ENCODE results near the gene CCNB1.

DNA sequence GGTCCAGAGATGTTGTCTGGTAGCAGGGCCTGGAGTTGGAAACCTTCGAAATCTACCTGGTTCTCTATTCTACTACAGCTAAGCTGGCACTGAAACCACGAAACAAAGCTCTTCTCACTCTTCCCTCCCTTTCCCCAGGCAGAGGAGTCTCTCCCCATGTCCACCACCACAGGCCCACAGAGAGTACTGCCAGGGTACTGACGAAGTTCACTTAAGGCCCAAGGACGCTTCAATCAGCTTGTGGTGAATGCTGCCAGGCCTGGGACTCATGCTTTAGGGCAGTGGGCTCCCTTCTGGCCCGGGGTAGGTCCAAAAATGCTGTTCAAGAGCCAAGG lies 17.3 kb upstream of the CCNB1 start:
- no peak for TF ChIP-seq POLR2AphosphoS5 (IDR thresholded peaks at IDR 0.05)
- no peak for TF ChIP-seq CTCF (IDR thresholded peaks at IDR 0.05; ENCODE audit: poor library complexity, severe bottlenecking)
- no peak for TF ChIP-seq EZH2 (IDR thresholded peaks at IDR 0.05; ENCODE audit: borderline replicate concordance, insufficient read depth, low read length, poor library complexity, severe bottlenecking)
- TF ChIP-seq RAD21 (conservative IDR thresholded peaks at IDR 0.05) = no peak
- TF ChIP-seq, protein P1, sequence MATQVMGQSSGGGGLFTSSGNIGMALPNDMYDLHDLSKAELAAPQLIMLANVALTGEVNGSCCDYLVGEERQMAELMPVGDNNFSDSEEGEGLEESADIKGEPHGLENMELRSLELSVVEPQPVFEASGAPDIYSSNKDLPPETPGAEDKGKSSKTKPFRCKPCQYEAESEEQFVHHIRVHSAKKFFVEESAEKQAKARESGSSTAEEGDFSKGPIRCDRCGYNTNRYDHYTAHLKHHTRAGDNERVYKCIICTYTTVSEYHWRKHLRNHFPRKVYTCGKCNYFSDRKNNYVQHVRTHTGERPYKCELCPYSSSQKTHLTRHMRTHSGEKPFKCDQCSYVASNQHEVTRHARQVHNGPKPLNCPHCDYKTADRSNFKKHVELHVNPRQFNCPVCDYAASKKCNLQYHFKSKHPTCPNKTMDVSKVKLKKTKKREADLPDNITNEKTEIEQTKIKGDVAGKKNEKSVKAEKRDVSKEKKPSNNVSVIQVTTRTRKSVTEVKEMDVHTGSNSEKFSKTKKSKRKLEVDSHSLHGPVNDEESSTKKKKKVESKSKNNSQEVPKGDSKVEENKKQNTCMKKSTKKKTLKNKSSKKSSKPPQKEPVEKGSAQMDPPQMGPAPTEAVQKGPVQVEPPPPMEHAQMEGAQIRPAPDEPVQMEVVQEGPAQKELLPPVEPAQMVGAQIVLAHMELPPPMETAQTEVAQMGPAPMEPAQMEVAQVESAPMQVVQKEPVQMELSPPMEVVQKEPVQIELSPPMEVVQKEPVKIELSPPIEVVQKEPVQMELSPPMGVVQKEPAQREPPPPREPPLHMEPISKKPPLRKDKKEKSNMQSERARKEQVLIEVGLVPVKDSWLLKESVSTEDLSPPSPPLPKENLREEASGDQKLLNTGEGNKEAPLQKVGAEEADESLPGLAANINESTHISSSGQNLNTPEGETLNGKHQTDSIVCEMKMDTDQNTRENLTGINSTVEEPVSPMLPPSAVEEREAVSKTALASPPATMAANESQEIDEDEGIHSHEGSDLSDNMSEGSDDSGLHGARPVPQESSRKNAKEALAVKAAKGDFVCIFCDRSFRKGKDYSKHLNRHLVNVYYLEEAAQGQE (IDR thresholded peaks at IDR 0.05; ENCODE audit: borderline replicate concordance) = no peak

Data from neural cell (in vitro differentiated cells).